Neural progenitor cell (in vitro differentiated cells): ENCODE data around the gene ARV1. TPM values are rescaled to one million over a fixed set of nuclear protein-coding genes. Genes with fewer than 3 reads are reported as not detected.

Source experiments
- DNase-seq: peaks from one replicate; pipeline ENCODE4 v3.0.0-alpha.2; 2016; ENCODE audit warnings: low spot score
- H2AFZ ChIP-seq: fragments of 200-600 bp; sonication (generic); replicated peaks from 2 replicates; pipeline ENCODE4 v1.6.1; 2016; ENCODE audit warnings: antibody characterized with exemption
- H3F3A ChIP-seq: fragments of 200-600 bp; sonication (generic); 2 replicates; pipeline ENCODE4 v1.6.1; 2016; ENCODE audit warnings: antibody characterized with exemption, low read depth
- H3K27ac ChIP-seq: fragments of 200-600 bp; sonication (generic); 2 replicates; pipeline ENCODE4 v1.5.1; 2016; ENCODE audit warnings: mild to moderate bottlenecking
- H3K27me3 ChIP-seq: fragments of 200-600 bp; sonication (generic); 2 replicates; pipeline ENCODE4 v1.6.1; 2016; ENCODE audit warnings: mild to moderate bottlenecking, moderate library complexity
- H3K36me3 ChIP-seq: fragments of 200-600 bp; sonication (generic); 2 replicates; pipeline ENCODE4 v1.5.1; 2016
- H3K4me1 ChIP-seq: fragments of 200-600 bp; sonication (generic); 2 replicates; pipeline ENCODE4 v1.6.1; 2016; ENCODE audit warnings: mixed run types
- H3K4me2 ChIP-seq: fragments of 200-600 bp; sonication (generic); 2 replicates; pipeline ENCODE4 v1.6.1; 2016
- H3K4me3 ChIP-seq: fragments of 200-600 bp; sonication (generic); 2 replicates; pipeline ENCODE4 v1.5.1; 2016
- H3K79me2 ChIP-seq: fragments of 200-600 bp; sonication (generic); 2 replicates; pipeline ENCODE4 v1.6.1; 2016; ENCODE audit warnings: low read depth
- H3K9ac ChIP-seq: fragments of 200-600 bp; sonication (generic); 2 replicates; pipeline ENCODE4 v1.6.1; 2016
- H3K9me3 ChIP-seq: fragments of 200-600 bp; sonication (generic); 2 replicates; pipeline ENCODE4 v1.5.1; 2016; ENCODE audit warnings: low read depth
- H4K20me1 ChIP-seq: fragments of 200-600 bp; sonication (generic); 2 replicates; pipeline ENCODE4 v1.6.1; 2016; ENCODE audit warnings: low read depth
- H3K27ac Mint-ChIP-seq: 3 replicates; pipeline ENCODE4 v1.8.0; 2021; ENCODE audit warnings: mixed read lengths
- H3K27me3 Mint-ChIP-seq: 2 replicates; pipeline ENCODE4 v1.8.0; 2022; ENCODE audit warnings: low read depth, mild to moderate bottlenecking, inconsistent platforms, moderate library complexity, mixed read lengths; ENCODE audit not compliant: insufficient read depth
- H3K36me3 Mint-ChIP-seq: 3 replicates; pipeline ENCODE4 v1.8.0; 2021; ENCODE audit warnings: mixed read lengths
- H3K4me1 Mint-ChIP-seq: 3 replicates; pipeline ENCODE4 v1.8.0; 2021; ENCODE audit warnings: mixed read lengths
- H3K4me3 Mint-ChIP-seq: 3 replicates; pipeline ENCODE4 v1.8.0; 2021; ENCODE audit warnings: mild to moderate bottlenecking, moderate library complexity, mixed read lengths
- H3K9me3 Mint-ChIP-seq: 3 replicates; pipeline ENCODE4 v1.8.0; 2020; ENCODE audit warnings: mixed read lengths
- EZH2 ChIP-seq: fragments of 200-600 bp; sonication (generic); IDR thresholded peaks from 2 replicates; pipeline ENCODE4 v1.6.1; 2017; ENCODE audit warnings: antibody characterized with exemption, mild to moderate bottlenecking, moderate library complexity
- EZH2phosphoT487 ChIP-seq: fragments of 200-600 bp; sonication (generic); IDR thresholded peaks from 2 replicates; pipeline ENCODE4 v1.6.1; 2017; ENCODE audit warnings: antibody characterized with exemption
- total RNA-seq: library from RNA; depleted of rRNA; stranded (reverse); fragments of >200 nt; gene quantifications from 2 replicates; pipeline ENCODE4 v1.2.3, GENCODE V29; 2015; ENCODE audit warnings: low replicate concordance
- TF ChIP-seq, protein P1 (sequence below): fragments of 200-600 bp; sonication (generic); IDR thresholded peaks from 2 replicates; pipeline ENCODE4 v1.5.1; 2017; ENCODE audit warnings: antibody characterized with exemption, mild to moderate bottlenecking

The ARV1 gene
- total RNA-seq, 1 donor from 2014 or later, result 23.3 TPM

DNA sequence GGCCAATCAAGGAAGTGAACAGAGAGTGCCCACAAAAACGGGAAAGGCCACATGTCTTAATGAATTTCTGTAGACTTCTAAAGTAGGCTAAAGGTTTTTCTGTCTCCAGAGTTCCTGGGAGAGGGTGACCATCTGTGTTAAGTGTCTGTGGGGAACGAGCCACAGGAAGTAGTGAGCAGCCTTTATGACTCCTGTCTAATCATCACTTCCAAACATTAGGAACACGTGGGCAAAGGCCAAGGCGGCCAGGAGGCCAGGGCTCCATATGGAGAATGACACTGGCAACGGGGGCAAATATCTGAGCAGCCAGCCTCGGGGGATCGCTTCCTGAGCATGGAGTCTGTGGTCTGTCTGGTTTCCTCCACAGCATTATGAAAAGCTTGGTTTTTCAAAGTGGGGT lies 54.1 kb downstream of the ARV1 start:
- no peaks in the 10 kb centered on the region for H3K79me2 ChIP-seq
- no peaks in the 10 kb centered on the region for H3K9me3 ChIP-seq
- no peaks in the 10 kb centered on the region for H4K20me1 ChIP-seq
- no peak overlapping the region for H3K27ac ChIP-seq
- peaks cover 4% of the 10 kb centered on the region for H3K36me3 Mint-ChIP-seq
- peaks cover 9% of the 10 kb centered on the region for H3K27me3 Mint-ChIP-seq
- TF ChIP-seq EZH2phosphoT487 (no peak), EZH2 (no peak)
- TF ChIP-seq, protein P1, sequence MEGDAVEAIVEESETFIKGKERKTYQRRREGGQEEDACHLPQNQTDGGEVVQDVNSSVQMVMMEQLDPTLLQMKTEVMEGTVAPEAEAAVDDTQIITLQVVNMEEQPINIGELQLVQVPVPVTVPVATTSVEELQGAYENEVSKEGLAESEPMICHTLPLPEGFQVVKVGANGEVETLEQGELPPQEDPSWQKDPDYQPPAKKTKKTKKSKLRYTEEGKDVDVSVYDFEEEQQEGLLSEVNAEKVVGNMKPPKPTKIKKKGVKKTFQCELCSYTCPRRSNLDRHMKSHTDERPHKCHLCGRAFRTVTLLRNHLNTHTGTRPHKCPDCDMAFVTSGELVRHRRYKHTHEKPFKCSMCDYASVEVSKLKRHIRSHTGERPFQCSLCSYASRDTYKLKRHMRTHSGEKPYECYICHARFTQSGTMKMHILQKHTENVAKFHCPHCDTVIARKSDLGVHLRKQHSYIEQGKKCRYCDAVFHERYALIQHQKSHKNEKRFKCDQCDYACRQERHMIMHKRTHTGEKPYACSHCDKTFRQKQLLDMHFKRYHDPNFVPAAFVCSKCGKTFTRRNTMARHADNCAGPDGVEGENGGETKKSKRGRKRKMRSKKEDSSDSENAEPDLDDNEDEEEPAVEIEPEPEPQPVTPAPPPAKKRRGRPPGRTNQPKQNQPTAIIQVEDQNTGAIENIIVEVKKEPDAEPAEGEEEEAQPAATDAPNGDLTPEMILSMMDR, result no peak
- no peak overlapping the region for H3K4me3 Mint-ChIP-seq
- no peaks in the 10 kb centered on the region for H3K36me3 ChIP-seq
- H2AFZ ChIP-seq, result no peak overlapping the region
- no peaks in the 10 kb centered on the region for H3K9me3 Mint-ChIP-seq
- peaks cover 8% of the 10 kb centered on the region for H3K4me1 Mint-ChIP-seq
- H3K9ac ChIP-seq, result no peak overlapping the region
- no peak overlapping the region for H3K4me3 ChIP-seq
- no peaks in the 10 kb centered on the region for H3F3A ChIP-seq
- no peak for DNase-seq
- no peak overlapping the region for H3K27ac Mint-ChIP-seq
- H3K4me1 ChIP-seq, result peaks cover 4% of the 10 kb centered on the region
- H3K4me2 ChIP-seq, result no peak overlapping the region
- H3K27me3 ChIP-seq, result peaks cover 60% of the 10 kb centered on the region

DNA sequence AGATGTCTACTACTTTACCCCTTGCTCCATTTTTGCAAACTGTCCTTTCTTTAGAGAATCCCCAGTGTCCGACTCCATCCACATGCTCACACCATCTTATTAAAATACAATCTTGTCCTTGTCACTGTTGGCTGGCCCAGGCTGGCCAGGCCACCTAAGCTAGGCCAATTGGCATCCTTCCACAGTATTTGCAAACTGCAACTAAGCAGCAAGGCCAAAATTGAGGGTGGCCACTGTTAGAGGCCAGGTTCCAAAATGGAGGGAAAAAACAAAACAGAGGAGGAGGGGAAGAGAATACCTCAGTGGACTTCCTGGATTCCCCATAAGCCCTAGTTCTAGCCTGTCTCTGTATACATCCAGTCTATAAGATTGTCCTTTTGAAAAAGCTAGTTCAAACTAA lies 56.9 kb downstream of the ARV1 start:
- Histone ChIP-seq H3K9ac (no peak overlapping the region), H3K9me3 (no peaks in the 10 kb centered on the region), H3K79me2 (no peaks in the 10 kb centered on the region), H3F3A (peaks cover 3% of the 10 kb centered on the region), H4K20me1 (peaks cover 9% of the 10 kb centered on the region), H3K27ac (no peak overlapping the region), H3K36me3 (no peaks in the 10 kb centered on the region), H3K4me3 (no peak overlapping the region), H2AFZ (no peak overlapping the region), H3K4me1 (no peaks in the 10 kb centered on the region), H3K4me2 (no peak overlapping the region), H3K27me3 (peaks cover 82% of the 10 kb centered on the region)
- Mint-ChIP-seq H3K9me3 (no peaks in the 10 kb centered on the region), H3K27ac (no peak overlapping the region), H3K4me3 (no peak overlapping the region), H3K4me1 (peaks cover 12% of the 10 kb centered on the region), H3K36me3 (peaks cover 4% of the 10 kb centered on the region), H3K27me3 (peaks cover 14% of the 10 kb centered on the region)
- TF ChIP-seq, protein P1, result no peak
- TF ChIP-seq EZH2, result no peak
- TF ChIP-seq EZH2phosphoT487, result no peak
- no peak for DNase-seq

DNA sequence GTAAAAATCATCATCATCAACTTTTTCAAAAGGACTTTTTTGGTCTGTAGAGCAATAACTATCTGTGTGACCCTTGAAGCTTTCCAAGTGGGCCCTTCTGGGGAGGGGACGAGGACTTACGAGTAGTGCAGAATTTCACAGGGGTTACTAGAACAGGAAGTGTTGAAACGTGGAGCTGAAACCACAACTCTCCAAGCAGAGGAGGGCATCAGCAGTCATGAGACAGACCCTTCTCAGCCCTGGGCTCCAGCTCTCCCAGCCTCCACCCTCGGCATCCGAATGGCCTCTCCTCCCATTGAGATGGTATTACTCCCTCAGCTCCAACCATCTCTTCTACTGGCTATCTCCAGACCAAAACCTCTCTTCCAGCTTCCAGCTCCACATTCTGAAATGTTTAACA lies 57.5 kb downstream of the ARV1 start:
- no peak overlapping the region for H3K27ac Mint-ChIP-seq
- no peak overlapping the region for H2AFZ ChIP-seq
- no peak overlapping the region for H3K4me3 Mint-ChIP-seq
- no peaks in the 10 kb centered on the region for H3K9me3 Mint-ChIP-seq
- no peak overlapping the region for H3K4me3 ChIP-seq
- H3K9me3 ChIP-seq, result no peaks in the 10 kb centered on the region
- H3K4me1 ChIP-seq, result peaks cover 3% of the 10 kb centered on the region
- no peak overlapping the region for H3K4me2 ChIP-seq
- H3K27me3 Mint-ChIP-seq, result peaks cover 18% of the 10 kb centered on the region
- no peak overlapping the region for H3K9ac ChIP-seq
- H3K4me1 Mint-ChIP-seq, result peaks cover 16% of the 10 kb centered on the region
- H4K20me1 ChIP-seq, result peaks cover 9% of the 10 kb centered on the region
- no peak overlapping the region for H3K27ac ChIP-seq
- peaks cover 89% of the 10 kb centered on the region for H3K27me3 ChIP-seq
- no peaks in the 10 kb centered on the region for H3K36me3 ChIP-seq
- peaks cover 8% of the 10 kb centered on the region for H3F3A ChIP-seq
- DNase-seq, result no peak
- H3K79me2 ChIP-seq, result no peaks in the 10 kb centered on the region
- H3K36me3 Mint-ChIP-seq, result peaks cover 4% of the 10 kb centered on the region
- TF ChIP-seq, protein P1, result no peak
- TF ChIP-seq EZH2 (no peak), EZH2phosphoT487 (no peak)
